Measurements from ENCODE around the gene A4GALT. TPM values are rescaled to one million over a fixed set of nuclear protein-coding genes. Genes with fewer than 3 reads are reported as not detected.
"Not testable (repeated sequence)": the region's sequence is repeated elsewhere in the genome, so short reads cannot be mapped to it uniquely, and the experiment has no call there.

Gene A4GALT
- total RNA-seq, 1 donor from 2014 or later, result 0.41 TPM

DNA sequence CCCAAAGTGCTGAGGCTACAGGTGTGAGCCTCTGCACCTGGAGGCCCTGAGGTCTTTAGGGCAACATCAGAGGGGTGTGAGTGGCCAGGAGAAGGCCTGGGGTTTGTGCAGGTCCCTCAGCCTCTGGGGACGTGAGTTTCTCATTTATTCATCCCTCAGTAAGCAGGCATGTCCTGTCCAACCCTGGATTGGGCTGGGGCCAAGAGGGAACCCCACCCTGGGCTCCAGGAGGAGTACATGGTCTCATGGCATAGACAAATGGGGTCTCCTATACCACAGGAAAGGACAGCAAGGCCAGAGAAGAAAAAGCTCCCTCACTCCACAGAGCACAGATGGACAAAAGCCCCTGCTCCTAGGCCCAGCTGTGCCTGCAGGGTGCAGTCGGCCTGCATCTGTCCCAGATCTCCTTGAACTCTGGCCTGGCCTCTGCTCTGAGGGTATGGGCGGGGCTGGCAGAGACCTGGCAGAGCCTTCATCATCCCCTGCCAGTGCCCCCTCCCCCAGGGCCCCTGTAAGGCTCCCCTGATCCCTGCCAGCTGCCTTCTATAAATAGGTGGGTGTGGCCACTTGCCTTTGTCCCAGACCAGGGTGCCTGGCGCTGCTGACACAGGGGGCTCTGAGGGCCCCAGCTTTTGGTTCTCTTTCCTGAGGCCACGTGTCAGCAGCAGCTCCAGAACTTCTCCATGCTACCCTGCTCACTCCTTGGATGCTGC, 34.6 kb downstream of the A4GALT start:
- no peak for DNase-seq (ENCODE audit: low spot score in 2 of 2)
- no peak for FAIRE-seq

DNA sequence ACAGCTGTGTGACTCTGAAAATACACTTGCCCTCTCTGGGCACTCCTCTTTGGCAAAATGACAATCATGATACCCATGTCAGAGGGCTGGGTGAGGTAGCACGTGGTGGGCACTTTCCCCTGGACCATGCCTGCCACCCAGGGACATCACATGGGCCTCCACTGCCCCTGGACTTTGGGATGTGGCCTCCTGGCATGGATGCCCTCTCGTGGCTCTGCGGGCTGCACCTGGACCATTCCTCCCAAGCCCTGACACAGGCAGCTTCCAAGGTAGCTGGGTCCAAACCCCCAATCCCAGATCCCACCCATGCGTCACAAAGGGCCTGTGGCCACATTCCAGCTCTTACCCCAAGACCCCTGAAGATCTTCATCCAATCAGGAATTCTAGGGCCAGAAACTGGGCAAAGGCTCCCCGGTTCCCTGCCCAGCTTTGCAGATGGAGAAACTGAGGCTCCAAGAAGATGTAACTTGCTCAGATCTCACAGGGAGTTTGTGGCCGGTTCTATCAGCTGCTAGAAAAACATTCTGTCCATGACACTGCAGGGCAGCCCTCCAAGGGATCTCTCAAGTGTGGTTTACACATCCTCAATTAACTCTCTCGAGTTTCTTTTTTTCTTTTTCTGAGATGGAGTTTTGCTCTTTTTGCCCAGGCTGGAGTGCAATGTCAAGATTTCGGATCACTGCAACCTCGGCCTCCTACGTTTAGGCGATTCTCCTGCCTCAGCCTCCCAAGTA, 36.0 kb downstream of the A4GALT start:
- no peak for FAIRE-seq

DNA sequence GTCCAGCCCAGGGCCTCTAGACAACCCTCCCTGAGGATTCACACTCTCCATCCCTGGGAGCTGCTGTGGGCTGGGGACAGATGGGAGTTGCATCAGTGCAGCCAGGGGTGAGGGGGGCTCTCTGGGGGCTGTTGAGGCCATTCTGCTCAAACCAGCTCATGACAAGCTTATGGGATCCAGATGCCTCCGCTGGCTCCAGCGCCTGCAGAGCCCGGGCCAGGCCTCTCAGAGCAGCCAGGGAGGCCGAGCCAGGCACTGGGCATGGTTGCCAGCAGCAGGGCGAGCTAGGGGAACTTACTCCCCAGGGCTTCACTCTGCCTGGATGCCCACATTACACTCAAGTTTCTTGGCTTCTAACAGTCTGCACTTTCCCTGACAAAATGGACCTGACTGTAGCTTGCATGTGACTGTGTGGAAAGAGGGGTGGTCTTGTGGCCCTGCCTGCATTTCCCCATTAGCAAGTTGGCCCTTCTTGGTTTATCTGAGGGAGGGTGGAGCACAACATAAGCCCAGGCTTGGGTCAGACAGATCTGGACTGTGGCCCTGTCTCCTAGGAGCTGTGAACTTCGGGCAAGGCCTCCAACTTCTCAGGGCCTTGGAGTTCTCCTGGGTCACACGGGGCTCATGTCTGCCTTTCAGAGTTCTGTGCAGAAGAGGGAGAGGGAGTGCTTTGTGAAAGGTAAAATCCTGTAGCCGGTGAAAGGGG, 36.9 kb downstream of the A4GALT start:
- FAIRE-seq (no peak), DNase-seq (ENCODE audit: low spot score in 2 of 2) (no peak)

More for the DNA sequence above, 36.0 kb downstream of the A4GALT start:
- no peak for DNase-seq (ENCODE audit: low spot score in 2 of 2)

DNA sequence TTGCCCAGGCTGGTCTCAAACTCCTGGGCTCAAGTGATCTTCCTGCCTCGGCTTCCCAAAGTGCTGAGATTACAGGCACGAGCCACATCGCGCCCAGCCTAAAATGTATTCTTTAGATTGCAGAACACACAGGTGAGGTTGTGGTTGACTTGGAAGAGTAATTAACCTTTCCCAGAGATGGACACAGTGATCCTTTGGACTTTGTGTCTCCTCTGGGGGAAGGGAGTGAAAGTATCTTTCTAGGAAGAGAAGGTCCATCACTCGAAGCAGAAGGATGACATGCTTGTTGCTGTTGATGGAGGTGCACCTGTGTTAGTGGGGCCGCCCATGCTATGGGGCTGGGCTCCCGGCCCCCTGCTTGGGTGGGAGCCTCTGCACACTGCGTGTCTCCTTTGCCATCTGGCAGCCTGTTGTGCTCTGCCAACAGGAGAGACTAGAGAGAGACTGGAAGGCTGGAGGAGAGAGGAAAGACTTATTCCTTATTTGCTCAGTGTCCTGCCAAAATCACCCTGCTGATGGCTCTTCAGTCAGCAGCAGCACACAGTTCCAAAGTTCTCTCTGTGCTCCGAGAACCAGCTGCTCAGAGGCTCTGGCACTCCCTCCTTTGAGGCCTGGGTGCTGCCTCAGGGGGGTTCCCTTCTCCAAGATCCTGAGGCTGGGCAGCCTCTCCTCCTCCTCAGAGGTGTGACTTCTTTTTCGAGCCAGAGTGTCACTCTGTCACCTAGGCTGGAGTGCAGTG, 38.4 kb downstream of the A4GALT start:
- DNase-seq (ENCODE audit: low spot score in 2 of 2), result no peak
- FAIRE-seq, result no peak

DNA sequence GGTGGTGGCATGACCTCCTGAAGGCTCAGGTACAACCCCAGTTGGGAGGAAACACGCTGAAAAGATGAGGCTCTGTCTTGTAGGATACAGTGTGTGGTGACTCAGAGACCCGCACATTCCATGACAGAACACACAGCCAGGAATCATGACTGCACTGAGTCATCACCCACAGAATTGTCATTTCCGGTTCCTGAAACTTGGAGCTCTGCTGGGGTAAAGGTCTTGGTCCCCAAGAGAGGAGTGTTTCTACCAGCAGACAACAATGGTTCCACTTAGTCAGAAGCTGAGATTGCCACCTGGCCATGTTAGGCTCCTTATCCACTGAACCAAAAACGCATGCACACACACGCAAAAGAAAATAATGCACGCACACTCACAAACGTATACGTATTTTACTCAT, 40.0 kb downstream of the A4GALT start:
- DNase-seq (ENCODE audit: low spot score in 2 of 2) (no peak), FAIRE-seq (no peak)

DNA sequence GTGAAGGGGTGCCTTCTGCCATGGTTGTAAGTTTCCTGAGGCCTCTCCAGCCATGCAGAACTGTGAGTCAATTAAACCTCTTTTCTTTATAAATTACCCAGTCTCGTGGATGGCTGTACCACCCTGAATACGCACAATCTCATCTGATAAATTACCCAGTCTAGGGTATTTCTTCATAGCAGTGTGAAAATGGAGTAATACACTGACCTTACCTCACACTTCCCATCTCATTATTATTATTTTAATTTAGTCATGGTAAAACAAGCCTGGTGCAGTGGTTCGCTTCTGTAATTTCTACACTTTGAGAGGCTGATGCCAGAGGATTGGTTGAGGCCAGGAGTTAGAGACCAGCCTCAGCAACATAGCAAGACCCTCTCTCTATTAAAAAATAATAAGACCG, 41.0 kb downstream of the A4GALT start:
- DNase-seq (ENCODE audit: low spot score in 2 of 2), result no peak
- no peak for FAIRE-seq

DNA sequence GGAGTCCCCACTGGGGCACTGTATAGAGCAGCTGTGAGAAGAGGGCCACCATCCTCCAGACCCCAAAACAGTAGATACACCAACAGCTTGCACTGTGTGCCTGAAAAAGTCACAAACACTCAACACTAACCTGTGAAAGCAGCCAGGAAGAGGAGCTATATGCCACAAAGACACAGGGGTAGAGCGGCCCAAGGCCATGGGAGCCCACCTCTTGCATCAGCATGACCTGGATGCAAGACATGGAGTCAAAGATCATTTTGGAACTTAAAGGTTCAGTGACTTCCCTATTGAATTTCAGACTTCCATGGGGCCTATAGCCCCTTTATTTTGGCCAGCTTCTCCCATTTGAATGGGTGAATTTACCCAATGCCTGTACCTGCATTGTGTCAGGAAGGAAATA, 41.8 kb downstream of the A4GALT start:
- FAIRE-seq (no peak), DNase-seq (ENCODE audit: low spot score in 2 of 2) (no peak)

DNA sequence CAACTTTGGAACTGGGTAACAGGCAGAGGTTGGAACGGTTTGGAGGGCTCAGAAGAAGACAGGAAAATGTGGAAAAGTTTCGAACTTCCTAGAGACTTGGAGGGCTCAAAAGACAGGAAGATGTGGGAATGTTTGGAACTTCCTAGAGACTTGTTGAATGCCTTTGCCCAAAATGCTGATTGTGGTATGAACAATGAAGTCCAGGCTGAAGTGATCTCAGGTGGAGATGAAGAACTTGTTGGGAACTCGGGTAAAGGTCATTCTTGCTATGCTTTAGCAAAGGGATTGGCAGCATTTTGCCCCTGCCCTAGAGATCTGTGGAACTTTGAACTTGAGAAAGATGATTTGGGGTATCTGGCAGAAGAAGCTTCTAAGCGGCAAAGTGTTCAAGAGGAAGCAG, 42.7 kb downstream of the A4GALT start:
- not testable (repeated sequence) for DNase-seq (ENCODE audit: low spot score in 2 of 2); FAIRE-seq

DNA sequence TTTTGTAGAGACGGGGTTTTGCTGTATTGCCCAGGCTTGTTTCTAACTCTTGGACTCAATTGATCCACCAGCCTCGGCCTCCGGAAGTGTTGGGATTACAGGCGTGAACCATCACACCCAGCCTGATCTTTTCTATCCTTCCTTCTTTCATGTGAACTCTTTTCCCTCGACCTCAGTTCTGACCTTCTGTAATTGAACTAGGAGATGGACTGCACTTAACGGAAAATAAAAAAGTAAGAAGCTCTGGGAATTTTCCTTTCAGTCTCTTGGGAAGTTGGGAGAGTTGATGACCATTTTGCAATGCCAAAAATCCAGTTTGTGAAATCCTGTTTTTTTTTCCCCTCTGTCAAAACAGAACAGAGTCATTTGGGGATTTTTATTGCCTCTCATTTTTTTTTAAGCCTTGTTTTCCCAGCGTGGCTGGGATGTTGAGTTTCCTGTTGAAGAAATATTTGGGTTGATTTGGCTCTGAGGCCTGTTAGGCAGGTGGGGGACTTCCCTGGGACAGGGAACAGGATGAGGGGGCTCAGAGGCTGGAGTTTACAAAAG, 44.5 kb downstream of the A4GALT start:
- FAIRE-seq (no peak), DNase-seq (ENCODE audit: low spot score in 2 of 2) (no peak)

DNA sequence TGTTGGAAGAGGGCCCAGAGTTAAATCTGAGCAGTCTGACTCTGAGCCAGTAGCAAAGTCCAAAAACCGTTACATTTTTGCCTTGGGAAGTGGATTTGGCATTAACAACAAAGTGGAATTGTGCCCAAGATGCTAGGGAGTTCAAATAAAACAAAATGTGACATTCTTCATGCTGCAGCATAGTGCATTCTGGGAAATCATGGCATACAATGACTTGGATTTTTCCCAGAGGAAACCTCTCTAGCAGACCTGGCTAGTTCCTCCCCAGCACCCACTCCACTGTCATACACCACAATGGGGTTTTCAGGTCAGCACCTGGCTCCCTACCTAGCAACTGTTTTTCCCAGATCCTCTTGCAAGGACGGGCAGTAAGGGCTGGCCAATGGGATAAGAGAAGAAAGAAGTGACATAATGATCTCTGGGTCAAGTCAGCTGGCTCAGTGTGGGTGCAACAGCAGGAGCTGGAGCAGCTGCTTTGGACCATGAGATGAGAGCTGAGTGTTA, 46.7 kb downstream of the A4GALT start:
- FAIRE-seq, result no peak
- DNase-seq (ENCODE audit: low spot score in 2 of 2), result no peak

DNA sequence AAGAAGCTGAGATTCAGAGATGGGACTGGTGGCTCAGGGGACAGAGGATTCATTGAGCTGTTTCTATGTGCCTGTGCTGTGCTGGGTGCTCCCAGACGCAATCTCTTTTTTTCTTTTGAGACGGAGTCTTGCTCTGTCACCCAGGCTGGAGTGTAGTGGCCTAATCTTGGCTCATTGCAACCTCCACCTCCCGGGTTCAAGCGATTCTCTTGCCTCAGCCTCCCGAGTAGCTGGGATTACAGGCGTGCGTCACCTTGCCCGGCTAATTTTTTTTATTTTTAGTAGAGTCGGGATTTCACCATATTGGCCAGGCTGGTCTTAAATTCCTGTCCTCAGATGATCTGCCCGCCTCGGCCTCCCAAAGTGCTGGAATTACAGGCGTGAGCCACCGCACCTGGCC, 47.6 kb downstream of the A4GALT start:
- DNase-seq (ENCODE audit: low spot score in 2 of 2); FAIRE-seq: not testable (repeated sequence)

DNA sequence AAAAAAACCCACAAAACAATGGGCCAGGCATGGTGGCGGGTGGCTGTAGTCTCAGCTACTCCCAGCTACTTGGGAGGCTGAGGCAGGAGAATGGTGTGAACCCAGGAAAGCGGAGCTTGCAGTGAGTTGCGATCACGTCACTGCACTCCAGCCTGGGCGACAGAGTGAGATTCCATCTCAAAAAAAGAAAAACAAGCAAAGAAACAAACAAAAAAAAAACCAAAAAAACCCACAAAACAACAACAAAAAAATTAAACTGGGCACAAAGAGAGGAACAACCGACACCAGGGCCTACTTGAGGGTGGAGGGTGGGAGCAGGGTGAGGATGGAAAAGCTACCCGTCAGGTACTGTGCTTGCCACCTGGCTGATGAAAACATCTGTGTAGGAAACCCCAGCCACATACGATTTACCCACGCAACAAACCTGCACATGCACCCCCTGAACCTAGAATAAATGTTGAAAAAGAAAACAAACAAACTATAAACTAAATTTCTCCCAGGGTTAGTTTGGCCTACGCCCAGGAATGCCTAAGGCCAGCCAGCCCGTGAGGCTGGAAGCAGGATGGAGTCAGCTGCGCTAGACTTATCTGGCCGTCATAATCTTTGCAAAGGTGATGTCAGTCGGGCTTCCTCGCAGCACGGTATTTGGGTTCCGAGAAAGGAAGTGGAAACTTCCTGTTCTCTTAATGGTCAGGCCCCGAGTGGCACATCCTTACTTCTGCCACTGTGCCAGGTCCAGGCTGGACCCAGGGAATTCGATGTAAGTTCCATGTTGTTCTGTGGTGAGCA, 49.6 kb downstream of the A4GALT start:
- DNase-seq (ENCODE audit: low spot score in 2 of 2), result no peak
- no peak for FAIRE-seq

DNA sequence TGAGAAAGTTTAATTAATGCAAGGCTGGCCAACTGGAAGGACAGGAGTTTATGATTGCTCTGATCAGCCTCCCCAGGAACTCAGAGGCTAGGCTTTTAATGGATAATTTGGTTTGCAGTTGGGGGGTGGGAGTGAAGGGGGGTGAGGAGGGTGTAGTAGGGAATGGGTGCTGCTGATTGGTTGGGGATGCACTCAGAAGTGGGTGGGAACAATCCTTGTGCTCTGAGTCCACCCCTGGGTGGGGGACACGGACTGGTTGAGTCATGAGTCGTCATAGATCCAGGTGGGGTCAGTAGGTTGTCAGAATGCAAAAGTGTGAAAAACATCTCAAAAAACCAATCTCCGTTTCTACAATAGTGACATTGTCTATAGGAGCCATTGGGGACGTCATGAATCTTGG, 50.6 kb downstream of the A4GALT start:
- FAIRE-seq (no peak), DNase-seq (ENCODE audit: low spot score in 2 of 2) (no peak)

DNA sequence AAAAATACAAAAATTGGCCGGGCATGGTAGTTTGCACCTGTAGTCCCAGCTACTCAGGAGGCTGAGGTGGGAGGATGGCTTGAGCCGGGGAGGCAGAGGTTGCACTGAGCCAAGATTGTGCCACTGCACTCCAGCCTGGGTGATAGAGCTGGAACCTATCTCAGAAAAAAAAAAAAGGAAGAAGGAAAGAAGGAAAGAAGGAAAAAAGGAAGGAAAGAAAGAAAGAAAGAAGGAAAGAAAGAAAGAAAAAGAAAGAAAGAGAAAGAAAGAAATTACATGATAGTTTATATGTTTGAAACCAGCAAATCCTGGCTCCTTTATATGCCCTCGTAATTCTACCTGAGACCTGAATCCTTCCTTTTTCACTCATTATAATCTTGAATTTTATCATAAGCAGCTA, 54.3 kb downstream of the A4GALT start:
- FAIRE-seq; DNase-seq (ENCODE audit: low spot score in 2 of 2): not testable (repeated sequence)

DNA sequence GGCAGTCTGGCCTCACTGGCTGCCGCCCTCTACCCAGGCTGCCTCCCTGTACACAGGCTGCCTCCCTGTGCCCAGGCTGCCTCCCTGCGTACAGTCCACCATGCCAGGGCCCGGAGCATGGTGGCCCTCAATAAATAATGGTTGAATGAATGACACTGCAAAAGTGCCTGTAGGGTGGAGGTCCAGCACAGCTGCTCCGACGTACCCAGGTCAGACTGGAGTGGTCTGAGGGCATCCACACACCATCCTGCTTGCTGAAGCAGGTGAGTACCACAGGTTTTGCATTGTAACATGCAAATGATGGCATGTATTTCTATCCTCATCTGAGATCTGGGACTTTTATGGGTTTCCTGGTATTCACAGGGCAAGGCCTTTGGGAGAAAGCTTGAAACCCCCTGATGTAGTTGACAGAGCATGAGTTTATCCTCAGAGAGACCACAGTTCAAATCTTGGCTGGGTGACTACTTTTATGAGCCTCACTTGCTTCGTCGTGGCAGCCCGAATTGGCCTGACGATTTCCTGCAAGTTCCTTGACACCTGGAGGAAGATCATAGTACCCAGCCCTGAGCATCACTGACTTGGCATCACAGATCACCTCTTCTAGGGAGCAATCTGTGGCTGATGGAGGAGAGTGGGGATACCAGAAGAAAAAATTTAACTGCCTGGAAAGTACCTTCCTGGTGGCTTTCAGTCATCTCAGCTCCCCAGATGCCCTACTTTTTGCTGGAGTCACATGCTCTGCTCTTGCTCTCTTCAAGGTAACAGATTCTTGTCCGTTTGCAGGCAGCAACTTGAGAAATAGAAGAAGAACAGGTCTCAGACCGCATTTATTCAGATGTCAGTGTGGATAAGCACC, 55.5 kb downstream of the A4GALT start:
- FAIRE-seq (no peak), DNase-seq (ENCODE audit: low spot score in 2 of 2) (no peak)

DNA sequence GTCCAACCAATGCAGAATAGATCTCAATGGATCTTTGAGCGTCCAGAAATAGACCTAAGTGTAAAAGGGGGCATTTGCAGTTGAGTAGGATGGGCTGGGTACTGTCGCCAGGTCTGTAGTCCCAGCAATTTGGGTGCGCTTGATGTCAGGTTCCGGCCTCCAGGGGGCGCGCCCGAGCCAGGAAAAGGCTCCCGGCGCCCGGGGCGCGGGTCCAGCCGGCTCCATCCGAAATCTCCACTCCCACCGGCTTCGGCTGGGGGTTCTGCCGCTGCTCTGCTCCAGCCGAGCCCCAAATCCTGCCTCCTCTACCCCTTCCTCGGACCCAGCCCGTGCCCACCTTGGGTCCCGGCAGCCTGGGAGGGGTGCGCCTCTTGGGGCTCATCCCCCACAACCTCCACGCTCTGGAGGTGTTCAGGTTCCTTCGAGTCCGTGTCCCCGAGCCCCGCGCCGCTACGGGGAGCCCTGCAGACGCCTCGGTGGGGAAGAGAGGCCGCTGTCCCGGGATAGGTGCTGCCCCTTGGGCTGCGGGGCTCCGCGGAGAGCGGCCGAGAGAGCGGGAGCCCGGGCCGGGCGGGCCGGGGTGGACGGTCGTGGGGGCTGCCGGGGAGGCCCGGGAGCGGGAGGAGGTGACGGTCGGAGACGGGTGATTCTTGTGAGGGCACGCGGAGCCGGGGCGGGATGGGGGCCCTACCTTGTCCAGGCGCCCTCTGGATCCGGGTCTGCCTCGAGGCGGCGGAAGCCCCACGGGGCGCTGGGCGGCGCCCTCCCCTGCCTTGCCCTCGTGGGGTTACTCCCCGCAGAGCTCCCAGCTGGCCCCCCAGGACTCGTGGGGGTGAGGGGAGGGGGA, 58.5 kb downstream of the A4GALT start:
- FAIRE-seq, result no peak

DNA sequence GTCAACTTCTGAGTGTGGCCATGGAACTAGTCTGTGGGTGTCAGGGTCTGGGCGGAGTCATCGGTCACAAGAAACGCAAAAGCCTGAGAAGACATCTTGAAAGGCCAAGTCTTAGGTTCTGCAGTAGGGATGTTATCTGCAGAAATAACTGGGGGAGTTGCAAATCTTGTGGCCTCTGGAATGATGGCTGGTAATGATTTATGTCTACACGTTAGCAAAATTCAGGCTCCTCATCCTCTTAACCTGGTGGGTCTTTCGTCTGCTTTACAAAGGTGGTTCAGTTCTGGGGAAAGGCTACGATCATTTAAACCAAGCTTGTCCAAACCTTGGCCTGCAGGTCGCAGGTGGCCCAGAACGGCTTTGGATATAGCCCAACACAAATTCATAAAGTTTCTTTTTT, 64.1 kb downstream of the A4GALT start:
- no peak for DNase-seq (ENCODE audit: low spot score in 2 of 2)
- no peak for FAIRE-seq

More for the DNA sequence above, 58.5 kb downstream of the A4GALT start:
- DNase-seq (ENCODE audit: low spot score in 2 of 2), result peak; percentile 76 to 86

DNA sequence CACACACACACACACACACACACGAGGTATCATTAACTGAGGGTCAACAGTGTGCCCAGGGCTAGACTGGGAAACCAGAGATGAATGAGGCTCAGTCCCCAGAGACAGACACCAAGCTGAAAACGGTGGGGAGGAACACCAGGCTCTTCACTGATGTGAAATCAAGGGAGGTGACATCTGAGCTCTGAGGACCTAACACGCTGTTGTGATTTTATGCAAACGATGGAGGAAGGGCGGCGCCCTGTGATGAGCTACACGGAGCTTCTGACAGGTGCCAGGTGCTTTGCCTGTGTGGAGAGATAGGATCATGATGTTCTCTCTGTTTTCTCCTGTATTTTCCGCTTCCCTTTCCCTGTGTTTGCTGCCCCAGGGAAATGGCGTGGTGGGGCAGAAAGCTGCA, 65.0 kb downstream of the A4GALT start:
- FAIRE-seq (no peak), DNase-seq (ENCODE audit: low spot score in 2 of 2) (no peak)
